NCI-H748 (cell line): ENCODE data around the gene TTC13.
A peak's percentile ranks its signal among the peaks of the same experiment; 100 is the strongest.

Experiments used
- DNase-seq: peaks from one replicate; lab custom pipeline; 2025; ENCODE audit not compliant: unreplicated experiment; lab: John Stamatoyannopoulos, UW

The TTC13 gene

GRCh38 chr1:230877146-230877923 lies 101.3 kb downstream of the TTC13 start:
- DNase-seq = no peak

- DNase-seq = no peak
These were observed 102.0 kb downstream of the TTC13 start for GRCh38 chr1:230876660-230877059.

- no peak for DNase-seq
These were observed 103.3 kb downstream of the TTC13 start for GRCh38 chr1:230875370-230875769.

- no peak for DNase-seq
These were observed 107.7 kb downstream of the TTC13 start for GRCh38 chr1:230870916-230871315.

- no peak for DNase-seq
These were observed 109.2 kb downstream of the TTC13 start for GRCh38 chr1:230869500-230869899.

- peak; percentile 78 for DNase-seq
These were observed 109.8 kb downstream of the TTC13 start for GRCh38 chr1:230868736-230869385.

GRCh38 chr1:230867903-230868735 lies 110.5 kb downstream of the TTC13 start, which contains the start of gene C1orf198:
Gene C1orf198 (minus strand): TSS chr1:230868521. CDS start chr1:230868512, 9 bp downstream.
- peak; percentile 78 for DNase-seq

GRCh38 chr1:230867101-230867902 lies 111.4 kb downstream of the TTC13 start:
- no peak for DNase-seq

GRCh38 chr1:230866171-230867070 lies 112.2 kb downstream of the TTC13 start:
- no peak for DNase-seq

- no peak for DNase-seq
These were observed 113.4 kb downstream of the TTC13 start for GRCh38 chr1:230865062-230865817.

GRCh38 chr1:230864441-230864840 lies 114.2 kb downstream of the TTC13 start:
- DNase-seq = no peak

- no peak for DNase-seq
These were observed 115.2 kb downstream of the TTC13 start for GRCh38 chr1:230863449-230863848.

- DNase-seq = no peak
These were observed 116.6 kb downstream of the TTC13 start for GRCh38 chr1:230861970-230862595.

GRCh38 chr1:230861489-230861888 lies 117.2 kb downstream of the TTC13 start:
- DNase-seq = no peak

GRCh38 chr1:230860617-230861384 lies 117.9 kb downstream of the TTC13 start:
- no peak for DNase-seq

GRCh38 chr1:230858918-230859729 lies 119.5 kb downstream of the TTC13 start:
- no peak for DNase-seq

- DNase-seq = no peak
These were observed 120.3 kb downstream of the TTC13 start for GRCh38 chr1:230858236-230858820.
